Vagina (tissue), 2 donors: ENCODE results near the gene MUC6.

Source experiments
- CTCF ChIP-seq, 3 experiments: fragments of 450-650 bp in 2 of 3; fragments of 200-600 bp in 1 of 3; sonication (generic) in 1 of 3; IDR thresholded peaks; one replicate each; pipeline ENCODE4 v1.5.1; 2017 to 2019; ENCODE audit warnings: antibody characterized with exemption in 3 of 3, mild to moderate bottlenecking in 2 of 3, moderate library complexity in 2 of 3
- POLR2A ChIP-seq, 2 donors: fragments of 450-650 bp; IDR thresholded peaks; one replicate each; pipeline ENCODE4 v1.6.1; 2017; ENCODE audit warnings: antibody characterized with exemption in 2 of 2, mild to moderate bottlenecking in 2 of 2, moderate library complexity in 2 of 2

- TF ChIP-seq CTCF (IDR thresholded peaks at IDR 0.05) (no peak), POLR2A (IDR thresholded peaks at IDR 0.05) (no peak)
These were observed 63.3 kb downstream of the MUC6 start for GRCh38 chr11:973237-973636.
